Left cardiac atrium (tissue), 4 donors: Measurements from ENCODE around the gene SLC24A3. TPM values are rescaled to one million over a fixed set of nuclear protein-coding genes. Genes with fewer than 3 reads are reported as not detected.

Experiments used
- ATAC-seq, 2 donors: fragments of 200-7000 bp; cut with Tn5 transposase; one replicate each; pipeline ENCODE4 v1.9.1; 2020; ENCODE audit warnings: mild to moderate bottlenecking in 2 of 2, moderate library complexity in 2 of 2
- DNase-seq: peaks from one replicate; pipeline ENCODE4 v3.0.0-alpha.2; 2020
- intact Hi-C, 2 donors: fragments of 100-400 bp; cut with DNase I; formaldehyde crosslinking; loops; one replicate each; pipeline versions ENCODE4 v1.14.1 to v1.15.1; 2022 to 2023
- total RNA-seq, 2 donors: library from RNA; stranded (reverse); fragmentation: NEBNext Ultra II Directional; extraction: Animal tissue kit (Norgen Biotek cat#: 25700); gene quantifications; one replicate each; pipeline ENCODE4 v1.2.1, GENCODE V29; 2021
- donor health status: DM: no; HTN: yes; CAD: no.
- donor health status: DM: no; HTN: yes; CAD: no; lungs with severe emphysema.
- donor health status: DM: yes; HTN: yes; CAD: no.
- donor health status: Dilated cardiomyopathy.

Gene SLC24A3
- total RNA-seq, 2 donors from 2014 or later = 2.1 to 4.1 TPM

- no peak for DNase-seq
- intact Hi-C loops = no loop called here
- no peak for ATAC-seq
These were observed 557.1 kb downstream of the SLC24A3 start for GRCh38 chr20:19769507-19769906.

GRCh38 chr20:19770375-19770774 is 557.9 kb downstream of the SLC24A3 start:
- intact Hi-C loops = no loop called here
- ATAC-seq (no peak), DNase-seq (no peak)

GRCh38 chr20:19771031-19771430 is 558.6 kb downstream of the SLC24A3 start:
- no peak for ATAC-seq
- intact Hi-C loops = no loop called here
- no peak for DNase-seq
